Measurements from ENCODE around the gene SERPINB7. TPM values are rescaled to one million over a fixed set of nuclear protein-coding genes. Genes with fewer than 3 reads are reported as not detected.

Gene SERPINB7
- total RNA-seq, 1 experiment from 2014 or later: not detected

DNA sequence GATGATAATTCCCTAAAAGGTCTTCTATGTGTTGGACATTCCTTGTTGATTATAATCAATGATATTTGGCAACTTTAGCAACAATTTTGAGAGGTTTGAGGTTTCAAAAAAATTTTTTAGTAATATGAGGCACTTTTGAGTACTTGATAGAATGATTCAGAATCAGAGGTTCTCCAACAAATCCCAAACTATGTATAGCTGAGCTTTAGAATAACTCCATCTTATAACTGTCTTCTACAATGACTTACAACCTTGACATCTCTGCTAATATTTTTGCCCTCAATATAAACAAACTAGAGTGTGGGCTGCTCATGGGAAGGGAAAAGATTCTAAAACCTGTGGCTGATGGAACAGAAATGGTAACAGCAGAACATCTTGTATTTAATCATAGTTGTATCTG is 21.5 kb upstream of the SERPINB7 start:
- no peak overlapping the region for H2BK120ac ChIP-seq (ENCODE audit: low read depth, low read length, poor library complexity, severe bottlenecking)
- H3K4ac ChIP-seq (ENCODE audit: low read depth, low read length): no peak overlapping the region
- no peak overlapping the region for H2BK15ac ChIP-seq (ENCODE audit: low read depth, low read length)
- no peak overlapping the region for H3K4me2 ChIP-seq (ENCODE audit: insufficient read depth, insufficient read length, low read length)
- H2BK20ac ChIP-seq (ENCODE audit: low read depth, low read length, poor library complexity, severe bottlenecking): no peak overlapping the region
- TF ChIP-seq, protein P1, sequence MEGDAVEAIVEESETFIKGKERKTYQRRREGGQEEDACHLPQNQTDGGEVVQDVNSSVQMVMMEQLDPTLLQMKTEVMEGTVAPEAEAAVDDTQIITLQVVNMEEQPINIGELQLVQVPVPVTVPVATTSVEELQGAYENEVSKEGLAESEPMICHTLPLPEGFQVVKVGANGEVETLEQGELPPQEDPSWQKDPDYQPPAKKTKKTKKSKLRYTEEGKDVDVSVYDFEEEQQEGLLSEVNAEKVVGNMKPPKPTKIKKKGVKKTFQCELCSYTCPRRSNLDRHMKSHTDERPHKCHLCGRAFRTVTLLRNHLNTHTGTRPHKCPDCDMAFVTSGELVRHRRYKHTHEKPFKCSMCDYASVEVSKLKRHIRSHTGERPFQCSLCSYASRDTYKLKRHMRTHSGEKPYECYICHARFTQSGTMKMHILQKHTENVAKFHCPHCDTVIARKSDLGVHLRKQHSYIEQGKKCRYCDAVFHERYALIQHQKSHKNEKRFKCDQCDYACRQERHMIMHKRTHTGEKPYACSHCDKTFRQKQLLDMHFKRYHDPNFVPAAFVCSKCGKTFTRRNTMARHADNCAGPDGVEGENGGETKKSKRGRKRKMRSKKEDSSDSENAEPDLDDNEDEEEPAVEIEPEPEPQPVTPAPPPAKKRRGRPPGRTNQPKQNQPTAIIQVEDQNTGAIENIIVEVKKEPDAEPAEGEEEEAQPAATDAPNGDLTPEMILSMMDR (conservative IDR thresholded peaks at IDR 0.05): no peak
- peaks cover 0 to 2% of the 10 kb centered on the region in 2 experiments; a peak in 3 of 5 replicates for H3K9me3 Mint-ChIP-seq
- no peak overlapping the region for H3K9ac ChIP-seq (ENCODE audit: extremely low read depth, insufficient read length, low read length)
- H3K27me3 ChIP-seq (ENCODE audit: insufficient read depth, low read length): no peaks in the 10 kb centered on the region
- no peaks in the 10 kb centered on the region for H3K79me1 ChIP-seq (ENCODE audit: insufficient read depth, low read depth, low read length, poor library complexity, severe bottlenecking)
- H2AFZ ChIP-seq (ENCODE audit: low read length): no peak overlapping the region
- no peak overlapping the region for H2AK5ac ChIP-seq (ENCODE audit: insufficient read length, low read length)
- H4K20me1 ChIP-seq (ENCODE audit: control insufficient read depth, insufficient read depth, insufficient read length): no peaks in the 10 kb centered on the region
- no peak overlapping the region for H4K8ac ChIP-seq (replicated peaks; ENCODE audit: insufficient read length, low read depth, low read length)
- no peaks in the 10 kb centered on the region for H3K4me1 ChIP-seq (ENCODE audit: insufficient read depth, low read length)
- no peaks in the 10 kb centered on the region for H3K79me2 ChIP-seq (ENCODE audit: insufficient read depth, low read length)
- no peak overlapping the region for H4K5ac ChIP-seq (ENCODE audit: insufficient read length, low read depth, low read length)
- no peak overlapping the region for H2BK12ac ChIP-seq (ENCODE audit: insufficient read length, low read depth, low read length)
- no peak overlapping the region for H3K56ac ChIP-seq (ENCODE audit: insufficient read length, low read depth, low read length)
- H3K27ac Mint-ChIP-seq: no peak overlapping the region
- H2BK5ac ChIP-seq (ENCODE audit: insufficient read length, low read length): no peak overlapping the region
- no peak overlapping the region for H3K4me3 Mint-ChIP-seq
- H3K9me3 ChIP-seq (ENCODE audit: control insufficient read depth, low read depth, low read length): no peaks in the 10 kb centered on the region
- H3K23me2 ChIP-seq (ENCODE audit: insufficient read length, low read depth, low read length, poor library complexity, severe bottlenecking): no peaks in the 10 kb centered on the region
- no peak overlapping the region for H4K91ac ChIP-seq (ENCODE audit: insufficient read length, low read depth, low read length)
- H3K27me3 Mint-ChIP-seq (ENCODE audit: low read depth): peaks cover 1% of the 10 kb centered on the region; the same call in 1 of the 2 replicates
- no peak overlapping the region for H3T11ph ChIP-seq (ENCODE audit: low read length)
- no peak overlapping the region for H3K14ac ChIP-seq (ENCODE audit: insufficient read depth, low read length)
- peaks cover 0 to 4% of the 10 kb centered on the region in 2 experiments; a peak in 1 of 4 replicates for H3K4me1 Mint-ChIP-seq
- H3K27ac ChIP-seq (ENCODE audit: insufficient read length, low read depth, low read length): no peak overlapping the region
- H3K23ac ChIP-seq (ENCODE audit: insufficient read length, low read depth, low read length): no peak overlapping the region
- no peaks in the 10 kb centered on the region for H3K36me3 Mint-ChIP-seq (ENCODE audit: insufficient read depth in 1 of 3, low read depth in 3 of 3)
- no peak for DNase-seq
- H3K18ac ChIP-seq (ENCODE audit: insufficient read length, low read depth, low read length): no peak overlapping the region

Measured in H9 (cell line).